Ovary (tissue), 3 donors: ENCODE measurements around the gene UBAP1.

Experiments
- CTCF ChIP-seq, 3 donors: fragments of 450-650 bp in 2 of 3; fragments of 200-600 bp in 1 of 3; IDR thresholded peaks; one replicate each; pipeline versions ENCODE4 v1.5.1 to v1.8.0; 2016 to 2022; ENCODE audit warnings: antibody characterized with exemption in 3 of 3, mild to moderate bottlenecking in 1 of 3
- POLR2A ChIP-seq: fragments of 450-650 bp; IDR thresholded peaks from one replicate; pipeline ENCODE4 v1.6.1; 2017; ENCODE audit warnings: antibody characterized with exemption, mild to moderate bottlenecking, moderate library complexity
- donor health status: DM: no; HTN: no; CAD: no.

GRCh38 chr9:34206561-34206960, 27.7 kb downstream of the UBAP1 start:
- TF ChIP-seq CTCF (IDR thresholded peaks at IDR 0.05) (no peak), POLR2A (no peak)
